HepG2 (cell line): Measurements from ENCODE around the gene ANKRD39.

Experiments
- CTCF ChIP-seq: sonication (generic); formaldehyde crosslinking; IDR thresholded peaks from 2 replicates; pipeline ENCODE4 v1.5.0; 2020; ENCODE audit warnings: mild to moderate bottlenecking, missing genetic modification reagents, moderate library complexity
- HIVEP1 ChIP-seq: sonication (generic); formaldehyde crosslinking; IDR thresholded peaks from 2 replicates; pipeline ENCODE4 v1.4.0; 2020; ENCODE audit warnings: mild to moderate bottlenecking, missing genetic modification reagents
- LBX2 ChIP-seq: sonication (generic); formaldehyde crosslinking; IDR thresholded peaks from 2 replicates; pipeline ENCODE4 v1.5.0; 2020; ENCODE audit warnings: missing genetic modification reagents, mild to moderate bottlenecking, borderline replicate concordance
- LRRFIP1 ChIP-seq: sonication (generic); formaldehyde crosslinking; conservative IDR thresholded peaks from 2 replicates; pipeline ENCODE4 v1.4.0; 2020; ENCODE audit warnings: missing genetic modification reagents
- PHB2 ChIP-seq: fragments of 450-650 bp; IDR thresholded peaks from 2 replicates; pipeline ENCODE4 v1.6.1; 2018; ENCODE audit not compliant: partially characterized antibody
- PITX1 ChIP-seq: sonication (generic); formaldehyde crosslinking; IDR thresholded peaks from 2 replicates; pipeline ENCODE4 v1.5.1; 2020; ENCODE audit warnings: mild to moderate bottlenecking, missing genetic modification reagents
- RBFOX2 ChIP-seq: fragments of 200-400 bp; formaldehyde crosslinking; IDR thresholded peaks from 2 replicates; pipeline ENCODE4 v1.6.1; 2017; ENCODE audit warnings: low read depth, mild to moderate bottlenecking, low read length
- REPIN1 ChIP-seq: sonication (generic); formaldehyde crosslinking; IDR thresholded peaks from 2 replicates; pipeline ENCODE4 v1.8.0; 2022; ENCODE audit warnings: missing genetic modification reagents, low read depth, mild to moderate bottlenecking, borderline replicate concordance
- RFX5 ChIP-seq: IDR thresholded peaks from 2 replicates; pipeline ENCODE4 v1.6.1; 2011; ENCODE audit warnings: low read depth, low read length, improper control_type of control experiment
- YY1 ChIP-seq: IDR thresholded peaks from 2 replicates; pipeline ENCODE4 v1.6.1; 2011; ENCODE audit warnings: low read length, low read depth, moderate library complexity, mild to moderate bottlenecking; ENCODE audit not compliant: insufficient read depth, insufficient replicate concordance

- TF ChIP-seq RFX5 (no peak), RBFOX2 (no peak), HIVEP1 (CRISPR knock-in tag) (no peak), CTCF (CRISPR knock-in tag) (no peak), LRRFIP1 (no peak), LBX2 (no peak), PITX1 (CRISPR knock-in tag) (no peak), PHB2 (no peak), YY1 (no peak), REPIN1 (CRISPR knock-in tag) (no peak)
These were observed 27.9 kb upstream of the ANKRD39 start for GRCh38 chr2:96885432-96886347.
